A549 (cell line): ENCODE data around the gene PRKG1. TPM values are rescaled to one million over a fixed set of nuclear protein-coding genes. Genes with fewer than 3 reads are reported as not detected.

Source experiments
- ATAC-seq, 2 experiments: fragments of 200-7000 bp in 1 of 2; fragments of >200 bp in 1 of 2; cut with Nextera tagmentation in 1 of 2; cut with Tn5 transposase in 1 of 2; 3 replicates each; pipeline versions ENCODE4 v1.8.0 to v1.9.1; 2018 to 2020; ENCODE audit warnings: mild to moderate bottlenecking in 1 of 2, moderate library complexity in 1 of 2
- CTCF ChIA-PET: fragments of 300-600 bp; sonication (Branson Sonifier 250); formaldehyde crosslinking; extraction: SDS; loops from one replicate; lab custom pipeline; 2021; ENCODE audit warnings: antibody characterized with exemption, inconsistent platforms; lab: Yijun Ruan, JAX
- POLR2A ChIA-PET: fragments of 350-600 bp; formaldehyde crosslinking; extraction: SDS; loops from one replicate; lab custom pipeline; 2021; ENCODE audit warnings: antibody characterized with exemption, inconsistent platforms; lab: Yijun Ruan, JAX
- DNase-seq, 2 experiments: peaks; one replicate each; pipeline versions ENCODE4 v3.0.0 to v3.0.0-alpha.2; 2011 to 2016; ENCODE audit warnings: low read depth in 1 of 2, low spot score in 1 of 2
- FAIRE-seq: peaks from 2 replicates; lab custom pipeline; 2011; peaks lifted over from hg19 to GRCh38; lab: Jason Lieb, UNC
- H3K27ac ChIP-seq, 2 experiments: fragments of >200 bp; sonication (Bioruptor Twin); formaldehyde crosslinking; 3 replicates each; pipeline ENCODE4 v1.5.1; 2016 to 2017
- H3K4me1 ChIP-seq: fragments of >200 bp; sonication (Bioruptor Twin); formaldehyde crosslinking; 3 replicates; pipeline ENCODE4 v1.6.1; 2016
- H3K4me2 ChIP-seq: fragments of >200 bp; sonication (Bioruptor Twin); formaldehyde crosslinking; 3 replicates; pipeline ENCODE4 v1.6.1; 2016
- H3K4me3 ChIP-seq: fragments of >200 bp; sonication (Bioruptor Twin); formaldehyde crosslinking; 3 replicates; pipeline ENCODE4 v1.5.1; 2016
- H3K9me3 ChIP-seq: fragments of >200 bp; sonication (Bioruptor Twin); formaldehyde crosslinking; 3 replicates; pipeline ENCODE4 v1.6.1; 2016
- ATOH8 ChIP-seq: fragments of 250-450 bp; sonication (Bioruptor Pico); IDR thresholded peaks from 2 replicates; pipeline ENCODE4 v1.5.0; 2020; ENCODE audit warnings: low read depth, mild to moderate bottlenecking, moderate library complexity
- BCL3 ChIP-seq: fragments of >200 bp; sonication (Bioruptor Twin); formaldehyde crosslinking; IDR thresholded peaks from 3 replicates; pipeline ENCODE4 v1.6.1; 2016
- CBX2 ChIP-seq: fragments of 200-600 bp; sonication (generic); IDR thresholded peaks from 2 replicates; pipeline ENCODE4 v1.6.1; 2016; ENCODE audit warnings: low read depth, mild to moderate bottlenecking, borderline replicate concordance
- CBX8 ChIP-seq: fragments of 200-600 bp; sonication (generic); IDR thresholded peaks from 2 replicates; pipeline ENCODE4 v1.6.1; 2016
- CEBPB ChIP-seq, 2 experiments: fragments of >200 bp in 1 of 2; sonication (Bioruptor Twin) in 1 of 2; formaldehyde crosslinking in 1 of 2; IDR thresholded peaks; 2 replicates each; pipeline ENCODE4 v1.6.1; 2012 to 2016
- EHF ChIP-seq: fragments of 250-450 bp; sonication (Bioruptor Pico); IDR thresholded peaks from 2 replicates; pipeline ENCODE4 v1.5.0; 2020; ENCODE audit warnings: mild to moderate bottlenecking
- ELK1 ChIP-seq: fragments of 150-350 bp; IDR thresholded peaks from 2 replicates; pipeline ENCODE4 v1.6.1; 2014; ENCODE audit warnings: low read depth, mild to moderate bottlenecking, low read length
- ESRRA ChIP-seq: fragments of 150-350 bp; IDR thresholded peaks from 2 replicates; pipeline ENCODE4 v1.6.1; 2014; ENCODE audit warnings: mild to moderate bottlenecking, low read length, borderline replicate concordance
- FOSB ChIP-seq: fragments of 250-450 bp; sonication (Bioruptor Pico); IDR thresholded peaks from 2 replicates; pipeline ENCODE4 v1.5.0; 2020; ENCODE audit warnings: mild to moderate bottlenecking, moderate library complexity
- GATA3 ChIP-seq: IDR thresholded peaks from 2 replicates; pipeline ENCODE4 v1.6.1; 2012; ENCODE audit warnings: borderline replicate concordance
- HOXA7 ChIP-seq: fragments of 250-450 bp; sonication (Bioruptor Pico); IDR thresholded peaks from 2 replicates; pipeline ENCODE4 v1.5.0; 2020; ENCODE audit warnings: mild to moderate bottlenecking, moderate library complexity
- HOXB13 ChIP-seq: fragments of 250-450 bp; sonication (Bioruptor Pico); IDR thresholded peaks from 2 replicates; pipeline ENCODE4 v1.5.0; 2020; ENCODE audit warnings: low read depth, mild to moderate bottlenecking, moderate library complexity
- KDM1A ChIP-seq: fragments of 200-600 bp; sonication (generic); IDR thresholded peaks from 2 replicates; pipeline ENCODE4 v1.6.1; 2016; ENCODE audit warnings: low read depth, mild to moderate bottlenecking
- KDM5A ChIP-seq: fragments of 200-600 bp; sonication (generic); IDR thresholded peaks from 2 replicates; pipeline ENCODE4 v1.6.1; 2016; ENCODE audit warnings: antibody characterized with exemption, mild to moderate bottlenecking
- NFE2L2 ChIP-seq: fragments of 150-350 bp; conservative IDR thresholded peaks from 2 replicates; pipeline ENCODE4 v1.6.1; 2014; ENCODE audit warnings: low read length
- NR3C1 ChIP-seq: fragments of >200 bp; sonication (Bioruptor Twin); formaldehyde crosslinking; IDR thresholded peaks from 3 replicates; pipeline ENCODE4 v1.6.1; 2017
- PBX3 ChIP-seq: IDR thresholded peaks from 2 replicates; pipeline ENCODE4 v1.6.1; 2012
- RCOR1 ChIP-seq: fragments of 150-350 bp; IDR thresholded peaks from 2 replicates; pipeline ENCODE4 v1.6.1; 2014; ENCODE audit warnings: antibody characterized with exemption, low read length, low read depth
- RFX5 ChIP-seq: fragments of 450-650 bp; IDR thresholded peaks from 2 replicates; pipeline ENCODE4 v1.7.1; 2014; ENCODE audit warnings: antibody characterized with exemption, mild to moderate bottlenecking, moderate library complexity
- SMC3 ChIP-seq: fragments of >200 bp; sonication (Bioruptor Twin); formaldehyde crosslinking; IDR thresholded peaks from 3 replicates; pipeline ENCODE4 v1.6.1; 2018; ENCODE audit warnings: inconsistent platforms
- TFCP2L1 ChIP-seq: fragments of 250-450 bp; sonication (Bioruptor Pico); IDR thresholded peaks from 2 replicates; pipeline ENCODE4 v1.5.0; 2021; ENCODE audit warnings: mild to moderate bottlenecking
- TP53 ChIP-seq: fragments of 250-450 bp; sonication (Bioruptor Pico); IDR thresholded peaks from 2 replicates; pipeline ENCODE4 v1.5.0; 2021; ENCODE audit warnings: mild to moderate bottlenecking, moderate library complexity
- ZC3H11A ChIP-seq: fragments of 450-650 bp; IDR thresholded peaks from 2 replicates; pipeline ENCODE4 v1.6.1; 2014; ENCODE audit warnings: antibody characterized with exemption, mild to moderate bottlenecking
- ZFP36 ChIP-seq: fragments of 450-650 bp; IDR thresholded peaks from 2 replicates; pipeline ENCODE4 v1.6.1; 2014; ENCODE audit warnings: borderline replicate concordance; ENCODE audit not compliant: partially characterized antibody
- ZSCAN20 ChIP-seq: fragments of 250-450 bp; sonication (Bioruptor Pico); IDR thresholded peaks from 2 replicates; pipeline ENCODE4 v1.8.0; 2022; ENCODE audit warnings: mild to moderate bottlenecking, moderate library complexity
- WGBS: methylation state at CpG from one replicate; pipeline ENCODE4 v1.1.6; 2017; ENCODE audit errors: missing lambda C conversion rate; 5-methylcytosine and 5-hydroxymethylcytosine counted together
- polyA plus RNA-seq, 4 experiments: library from polyadenylated mRNA; depleted of rRNA in 3 of 4; stranded (reverse); fragments of >200 nt; fragmentation: RNase III in 1 of 4; extraction: RNeasy Plus Mini Kit Qiagen cat#74134 plus additional on column Dnase treatment in 1 of 4; gene quantifications; 2 replicates in 3 of 4; 3 replicates in 1 of 4; pipeline ENCODE4 v1.2.3, GENCODE V29; 2011 to 2017

The PRKG1 gene
- polyA plus RNA-seq, 2 of the 4 experiments (the other 2 are of a cell fraction) = not detected

GRCh38 chr10:51030480-51030879, 43.8 kb upstream of the PRKG1 start:
- Histone ChIP-seq H3K4me2 (no peak overlapping the region), H3K9me3 (no peaks in the 10 kb centered on the region), H3K27ac (no peak overlapping the region), H3K4me3 (no peak overlapping the region), H3K4me1 (no peaks in the 10 kb centered on the region)
- no peak for ATAC-seq
- POLR2A ChIA-PET = no interaction called here
- no peak for FAIRE-seq
- TF ChIP-seq TP53 (CRISPR knock-in tag) = no peak
- no peak for TF ChIP-seq ESRRA
- TF ChIP-seq FOSB (CRISPR knock-in tag) = no peak
- no peak for TF ChIP-seq CBX8
- no peak for TF ChIP-seq KDM1A
- TF ChIP-seq PBX3 = no peak
- TF ChIP-seq RCOR1 = no peak
- no peak for TF ChIP-seq GATA3
- no peak for TF ChIP-seq ELK1
- TF ChIP-seq RFX5 = no peak
- TF ChIP-seq CBX2 = no peak
- TF ChIP-seq ZFP36 = no peak
- no peak for TF ChIP-seq HOXA7 (CRISPR knock-in tag)
- no peak for TF ChIP-seq ZSCAN20 (CRISPR knock-in tag)
- no peak for TF ChIP-seq ZC3H11A
- DNase-seq = no peak
- CTCF ChIA-PET = no interaction called here
- 0% methylated on average over 2 of the region's 2 CpGs for WGBS

- CTCF ChIA-PET = interaction anchor here (0.6 kb wide), 1 partner anchor 1159 kb away, joined by 3 read pairs; no protein-coding TSS in a partner anchor
- POLR2A ChIA-PET = no interaction called here
- no peaks in the 10 kb centered on the region for H3K4me1 ChIP-seq
- no peak overlapping the region for H3K4me2 ChIP-seq
- no peaks in the 10 kb centered on the region for H3K9me3 ChIP-seq
- H3K27ac ChIP-seq = no peak overlapping the region
- H3K4me3 ChIP-seq = no peak overlapping the region
- TF ChIP-seq NR3C1 (no peak), TFCP2L1 (CRISPR knock-in tag) (no peak), ZC3H11A (no peak), SMC3 (no peak), FOSB (CRISPR knock-in tag) (no peak), BCL3 (no peak), CEBPB (IDR thresholded peaks at IDR 0.05) (no peak), NFE2L2 (no peak), ATOH8 (CRISPR knock-in tag) (no peak), EHF (CRISPR knock-in tag) (no peak), KDM5A (no peak), RFX5 (no peak), HOXB13 (CRISPR knock-in tag) (no peak)
- TF ChIP-seq, all 56 proteins: peak for 0
- no peak for FAIRE-seq
- no peak for DNase-seq
- ATAC-seq = no peak
Measured at GRCh38 chr10:51031950-51032349, 42.3 kb upstream of the PRKG1 start.
